ENCODE data around the gene SORCS2. TPM values are rescaled to one million over a fixed set of nuclear protein-coding genes. Genes with fewer than 3 reads are reported as not detected.

SORCS2 gene
- polyA plus RNA-seq, 4 donors = 6.7 to 9.8 (median 8.7) TPM

DNA sequence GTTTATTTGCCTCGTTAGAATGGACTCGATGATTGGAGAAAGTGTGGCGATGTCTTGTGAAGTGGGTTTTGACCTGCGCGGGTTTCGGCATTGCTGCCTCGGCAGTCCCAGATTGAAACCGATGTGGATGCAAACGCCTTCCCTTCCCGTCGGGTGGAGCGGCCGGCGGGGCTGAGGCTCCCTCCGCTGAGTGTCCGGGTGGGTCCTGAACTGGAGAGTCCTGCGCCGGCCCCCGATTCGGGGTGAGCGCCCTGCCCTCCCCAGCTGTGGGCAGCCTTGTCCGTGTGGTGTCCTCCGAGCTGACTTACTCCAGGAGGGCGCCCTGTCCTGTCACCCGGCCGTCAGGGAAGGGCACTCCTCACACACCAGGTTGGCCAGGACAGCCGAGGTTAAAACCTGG lies 317.7 kb downstream of the SORCS2 start:
- DNase-seq (ENCODE audit: low read depth in 4 of 4, low spot score in 3 of 4) = no peak

- no peak for DNase-seq (ENCODE audit: low read depth in 4 of 4, low spot score in 3 of 4)
Observed at GRCh38 chr4:7510538-7510937, 318.2 kb downstream of the SORCS2 start.

GRCh38 chr4:7511525-7511924 lies 319.2 kb downstream of the SORCS2 start:
- no peak for DNase-seq (ENCODE audit: low read depth in 4 of 4, low spot score in 3 of 4)

GRCh38 chr4:7512428-7512827 lies 320.1 kb downstream of the SORCS2 start:
- no peak for DNase-seq (ENCODE audit: low read depth in 4 of 4, low spot score in 3 of 4)

DNA sequence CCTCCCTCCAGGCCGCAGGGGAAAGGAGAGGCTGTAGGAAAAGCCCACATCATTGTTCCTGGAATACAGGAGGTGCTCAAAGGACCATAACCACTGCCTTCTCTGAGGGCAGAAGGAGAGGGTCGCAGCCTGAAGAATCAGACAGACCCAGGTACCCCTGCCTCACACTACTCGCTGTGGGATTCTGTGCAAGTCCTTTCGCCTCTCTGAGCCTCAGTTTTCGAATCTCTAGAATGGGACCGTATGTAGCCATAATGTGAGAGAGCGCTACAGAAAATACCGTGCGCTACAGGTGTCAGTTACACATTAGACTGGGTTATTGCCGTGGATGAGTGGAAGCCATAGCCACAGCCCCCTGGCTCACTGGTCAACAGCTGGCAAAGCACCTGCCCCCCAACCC lies 320.6 kb downstream of the SORCS2 start:
- DNase-seq (ENCODE audit: low read depth in 4 of 4, low spot score in 3 of 4) = no peak

- no peak for DNase-seq (ENCODE audit: low read depth in 4 of 4, low spot score in 3 of 4)
Observed at GRCh38 chr4:7513671-7514070, 321.3 kb downstream of the SORCS2 start.

- DNase-seq (ENCODE audit: low read depth in 4 of 4, low spot score in 3 of 4) = no peak
Observed at GRCh38 chr4:7514281-7514680, 321.9 kb downstream of the SORCS2 start.

- no peak for DNase-seq (ENCODE audit: low read depth in 4 of 4, low spot score in 3 of 4)
Observed at GRCh38 chr4:7514789-7515188, 322.5 kb downstream of the SORCS2 start.

DNA sequence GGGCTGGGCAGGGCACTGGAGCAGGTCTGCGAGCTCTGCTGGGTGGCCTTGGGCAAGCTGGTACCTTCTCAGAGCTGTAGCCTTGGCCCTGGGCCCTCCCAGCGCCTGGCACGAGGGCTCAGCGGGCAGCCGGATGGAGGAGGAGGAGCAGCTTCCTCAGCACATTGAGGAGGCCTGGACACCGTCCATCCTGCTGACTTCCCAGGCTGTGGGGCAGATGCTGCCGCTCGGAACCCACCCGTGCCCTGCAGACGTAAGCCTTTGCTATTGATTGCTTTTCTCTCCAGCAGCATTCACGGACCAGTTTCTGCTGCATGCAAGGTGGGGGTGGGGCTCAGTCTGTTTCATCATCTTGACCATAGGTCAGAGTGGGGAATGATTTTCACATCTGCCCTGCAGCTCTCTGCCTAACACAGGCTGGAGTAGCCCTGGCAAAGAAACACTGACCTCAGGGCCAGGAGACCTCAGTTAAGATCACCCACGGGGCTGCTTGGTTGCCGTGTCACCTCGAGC lies 323.1 kb downstream of the SORCS2 start:
- DNase-seq (ENCODE audit: low read depth in 4 of 4, low spot score in 3 of 4) = no peak

GRCh38 chr4:7516096-7516772 lies 323.9 kb downstream of the SORCS2 start:
- peak; percentile 30 to 47 (median 38) for DNase-seq (ENCODE audit: low read depth in 4 of 4, low spot score in 3 of 4)

- DNase-seq (ENCODE audit: low read depth in 4 of 4, low spot score in 3 of 4) = no peak
Observed at GRCh38 chr4:7516773-7517144, 324.4 kb downstream of the SORCS2 start.

- DNase-seq (ENCODE audit: low read depth in 4 of 4, low spot score in 3 of 4) = no peak
Observed at GRCh38 chr4:7518871-7519637, 326.7 kb downstream of the SORCS2 start.

- no peak for DNase-seq (ENCODE audit: low read depth in 4 of 4, low spot score in 3 of 4)
Observed at GRCh38 chr4:7519638-7520376, 327.5 kb downstream of the SORCS2 start.

- no peak for DNase-seq (ENCODE audit: low read depth in 4 of 4, low spot score in 3 of 4)
Observed at GRCh38 chr4:7521666-7522065, 329.3 kb downstream of the SORCS2 start.

GRCh38 chr4:7522452-7523220 lies 330.3 kb downstream of the SORCS2 start:
- DNase-seq (ENCODE audit: low read depth in 4 of 4, low spot score in 3 of 4) = no peak

DNA sequence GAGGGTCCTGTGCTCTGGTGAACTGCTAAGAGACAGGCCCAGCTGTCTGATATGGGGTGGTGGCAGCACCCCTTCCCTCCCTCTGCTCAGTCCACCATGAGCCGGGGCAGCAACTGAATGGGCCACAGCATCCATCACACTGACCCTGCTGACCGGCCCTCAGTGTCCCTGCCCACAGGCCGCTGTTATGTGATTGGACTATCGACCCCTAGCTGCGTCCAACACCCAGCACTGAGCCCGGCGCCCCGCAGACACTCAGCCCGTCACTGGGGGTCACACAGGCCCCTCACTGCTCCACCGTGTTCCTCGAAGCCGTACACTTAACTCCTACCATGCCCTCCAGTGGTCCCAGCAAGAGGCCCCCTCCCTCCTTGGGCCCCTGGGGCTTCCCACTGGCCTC lies 331.2 kb downstream of the SORCS2 start:
- no peak for DNase-seq (ENCODE audit: low read depth in 4 of 4, low spot score in 3 of 4)

DNA sequence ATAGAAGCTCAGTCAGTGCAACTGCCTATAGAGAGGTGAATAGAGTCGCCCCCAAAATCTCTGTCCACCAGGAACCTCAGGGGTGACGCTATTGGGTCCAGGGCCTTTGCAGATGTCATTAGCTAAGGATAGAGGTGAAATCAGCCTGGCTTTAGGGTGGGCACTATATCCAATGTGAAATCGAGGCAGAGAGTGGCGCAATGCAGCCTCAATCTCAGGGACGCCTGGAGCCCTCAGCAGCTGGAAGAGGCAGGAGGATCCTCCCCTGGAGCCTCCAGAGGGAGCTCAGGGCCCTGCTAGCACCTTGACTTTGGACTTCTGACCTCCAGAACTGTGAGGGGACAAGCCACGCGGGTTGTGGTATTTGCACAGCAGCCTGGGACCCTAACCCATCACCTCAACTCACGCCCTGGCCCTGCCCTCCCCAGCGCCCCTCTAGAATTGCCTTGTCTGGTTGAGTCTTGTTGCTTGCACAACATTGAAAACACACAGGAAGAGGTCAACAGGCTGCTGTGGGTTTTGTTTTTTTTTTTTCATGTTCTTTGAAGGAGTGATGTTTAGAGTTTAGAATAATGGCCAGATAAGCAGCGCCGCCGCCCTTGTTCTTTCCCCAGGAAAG lies 331.8 kb downstream of the SORCS2 start:
- no peak for DNase-seq (ENCODE audit: low read depth in 4 of 4, low spot score in 3 of 4)

DNA sequence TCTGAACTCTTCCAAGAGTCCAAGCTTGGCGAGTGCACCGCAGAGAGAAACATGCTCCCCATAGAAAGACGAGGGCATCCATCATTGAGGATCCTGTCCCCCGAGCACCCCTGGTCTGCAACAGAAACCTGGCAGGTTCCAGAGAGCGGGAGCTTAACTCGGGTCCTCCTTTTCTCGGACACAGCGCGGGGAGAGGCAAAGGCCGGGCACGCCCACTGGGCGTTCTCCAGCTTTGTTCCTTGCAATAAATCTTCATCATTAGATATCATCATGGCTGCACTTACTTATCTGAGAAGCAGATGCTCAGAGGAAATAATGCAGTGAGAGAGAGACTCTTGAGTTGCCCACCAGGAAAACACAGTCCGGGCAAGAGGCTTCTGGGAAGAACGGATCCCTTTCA lies 332.5 kb downstream of the SORCS2 start:
- DNase-seq (ENCODE audit: low read depth in 4 of 4, low spot score in 3 of 4) = no peak

- no peak for DNase-seq (ENCODE audit: low read depth in 4 of 4, low spot score in 3 of 4)
Observed at GRCh38 chr4:7526491-7526890, 334.2 kb downstream of the SORCS2 start.

- no peak for DNase-seq (ENCODE audit: low read depth in 4 of 4, low spot score in 3 of 4)
Observed at GRCh38 chr4:7526929-7527535, 334.7 kb downstream of the SORCS2 start.
